Embryonic facial prominence (tissue), 1 donor: ENCODE data around the gene PIGX.

ENCODE experiments used
- DNase-seq: peaks from one replicate; pipeline ENCODE4 v3.0.0-alpha.2; 2016; ENCODE audit errors: extremely low spot score

The PIGX gene

GRCh38 chr3:196757876-196758739 is 45.9 kb downstream of the PIGX start:
- DNase-seq = no peak

- no peak for DNase-seq
Measured at GRCh38 chr3:196763179-196763578, 51.0 kb downstream of the PIGX start.

- no peak for DNase-seq
Measured at GRCh38 chr3:196765454-196765853, 53.3 kb downstream of the PIGX start.

- DNase-seq = no peak
Measured at GRCh38 chr3:196771067-196771466, 58.9 kb downstream of the PIGX start.

- DNase-seq = no peak
Measured at GRCh38 chr3:196772102-196772501, 59.9 kb downstream of the PIGX start.

- no peak for DNase-seq
Measured at GRCh38 chr3:196772897-196773296, 60.7 kb downstream of the PIGX start.

GRCh38 chr3:196774191-196774820 is 62.1 kb downstream of the PIGX start:
- DNase-seq = no peak

GRCh38 chr3:196774848-196775422 is 62.8 kb downstream of the PIGX start:
- no peak for DNase-seq

- no peak for DNase-seq
Measured at GRCh38 chr3:196775938-196776337, 63.8 kb downstream of the PIGX start.

GRCh38 chr3:196777836-196778235 is 65.7 kb downstream of the PIGX start:
- no peak for DNase-seq

- DNase-seq = no peak
Measured at GRCh38 chr3:196778755-196779154, 66.6 kb downstream of the PIGX start.

GRCh38 chr3:196782511-196782910 is 70.3 kb downstream of the PIGX start:
- no peak for DNase-seq
